Tibial nerve (tissue), 4 donors: ENCODE measurements around the gene MDFIC. TPM values are rescaled to one million over a fixed set of nuclear protein-coding genes. Genes with fewer than 3 reads are reported as not detected.

ENCODE experiments used
- DNase-seq, 2 donors: peaks; one replicate each; pipeline ENCODE4 v3.0.0-alpha.2; 2019; ENCODE audit warnings: low spot score in 2 of 2
- H3K27ac ChIP-seq, 4 donors: fragments of 200-600 bp; sonication (generic) in 3 of 4; one replicate each; pipeline ENCODE4 v1.5.1; 2017 to 2019; ENCODE audit warnings: mild to moderate bottlenecking in 1 of 4
- H3K27me3 ChIP-seq, 2 donors: fragments of 200-600 bp; sonication (generic) in 1 of 2; one replicate each; pipeline versions ENCODE4 v1.5.1 to v1.6.0; 2017 to 2019
- H3K36me3 ChIP-seq, 3 donors: fragments of 200-600 bp; sonication (generic); one replicate each; pipeline ENCODE4 v1.5.1; 2018 to 2019
- H3K4me1 ChIP-seq, 4 donors: fragments of 200-600 bp; sonication (generic) in 3 of 4; one replicate each; pipeline ENCODE4 v1.5.1; 2017 to 2019
- H3K4me3 ChIP-seq, 4 donors: fragments of 200-600 bp; sonication (generic) in 3 of 4; one replicate each; pipeline ENCODE4 v1.5.1; 2017 to 2019; ENCODE audit warnings: mild to moderate bottlenecking in 1 of 4, moderate library complexity in 1 of 4
- H3K9me3 ChIP-seq, 4 donors: fragments of 200-600 bp; sonication (generic) in 3 of 4; one replicate each; pipeline ENCODE4 v1.5.1; 2017 to 2019
- EP300 ChIP-seq, 2 donors: sonication (generic); formaldehyde crosslinking; IDR thresholded peaks; one replicate each; pipeline ENCODE4 v1.6.1; 2017; ENCODE audit warnings: antibody characterized with exemption in 2 of 2, mild to moderate bottlenecking in 1 of 2
- POLR2A ChIP-seq, 2 donors: fragments of 450-650 bp; IDR thresholded peaks; one replicate each; pipeline ENCODE4 v1.6.1; 2017; ENCODE audit warnings: antibody characterized with exemption in 2 of 2, mild to moderate bottlenecking in 2 of 2, moderate library complexity in 2 of 2
- WGBS, 2 donors: methylation state at CpG; one replicate each; pipeline ENCODE4 v1.1.5; 2018; 5-methylcytosine and 5-hydroxymethylcytosine counted together
- total RNA-seq, 4 donors: library from RNA; depleted of rRNA; stranded (reverse); fragments of >200 nt; gene quantifications; one replicate each; pipeline ENCODE4 v1.1.0, GENCODE V29; 2016
- TF ChIP-seq, protein P1 (sequence below), 5 experiments: fragments of 200-600 bp in 3 of 5; fragments of 450-650 bp in 2 of 5; sonication (generic) in 3 of 5; IDR thresholded peaks; one replicate each; pipeline ENCODE4 v1.5.1; 2016 to 2019; ENCODE audit warnings: antibody characterized with exemption in 5 of 5, mild to moderate bottlenecking in 3 of 5, moderate library complexity in 2 of 5

MDFIC gene
- total RNA-seq, 4 donors from 2014 or later, result 41.2 to 72.2 (median 67.4) TPM

DNA sequence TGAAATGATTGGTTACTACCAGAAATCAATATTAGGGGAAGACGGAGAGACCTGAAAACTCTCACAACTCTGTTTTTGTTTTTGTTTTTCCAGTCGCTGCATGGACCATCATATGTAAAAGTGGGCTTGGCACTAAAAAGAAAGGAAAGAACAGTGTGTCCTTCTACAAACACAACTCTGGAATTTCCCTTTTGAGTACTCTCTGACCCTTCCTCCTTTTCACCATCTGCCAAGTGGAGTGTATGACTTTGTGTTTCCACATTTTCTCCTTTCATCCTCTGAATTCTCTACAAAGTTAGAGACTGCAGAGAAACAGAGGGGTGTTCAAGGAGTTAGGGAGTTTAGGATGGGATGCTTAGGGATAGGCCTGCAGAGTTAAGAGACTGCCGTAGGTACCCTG, 92.0 kb downstream of the MDFIC start:
- no peaks in the 10 kb centered on the region for H3K27me3 ChIP-seq
- no peaks in the 10 kb centered on the region for H3K9me3 ChIP-seq
- H3K27ac ChIP-seq, result no peak overlapping the region
- no peak for TF ChIP-seq EP300 (IDR thresholded peaks at IDR 0.05)
- TF ChIP-seq POLR2A (IDR thresholded peaks at IDR 0.05), result no peak
- TF ChIP-seq, protein P1, sequence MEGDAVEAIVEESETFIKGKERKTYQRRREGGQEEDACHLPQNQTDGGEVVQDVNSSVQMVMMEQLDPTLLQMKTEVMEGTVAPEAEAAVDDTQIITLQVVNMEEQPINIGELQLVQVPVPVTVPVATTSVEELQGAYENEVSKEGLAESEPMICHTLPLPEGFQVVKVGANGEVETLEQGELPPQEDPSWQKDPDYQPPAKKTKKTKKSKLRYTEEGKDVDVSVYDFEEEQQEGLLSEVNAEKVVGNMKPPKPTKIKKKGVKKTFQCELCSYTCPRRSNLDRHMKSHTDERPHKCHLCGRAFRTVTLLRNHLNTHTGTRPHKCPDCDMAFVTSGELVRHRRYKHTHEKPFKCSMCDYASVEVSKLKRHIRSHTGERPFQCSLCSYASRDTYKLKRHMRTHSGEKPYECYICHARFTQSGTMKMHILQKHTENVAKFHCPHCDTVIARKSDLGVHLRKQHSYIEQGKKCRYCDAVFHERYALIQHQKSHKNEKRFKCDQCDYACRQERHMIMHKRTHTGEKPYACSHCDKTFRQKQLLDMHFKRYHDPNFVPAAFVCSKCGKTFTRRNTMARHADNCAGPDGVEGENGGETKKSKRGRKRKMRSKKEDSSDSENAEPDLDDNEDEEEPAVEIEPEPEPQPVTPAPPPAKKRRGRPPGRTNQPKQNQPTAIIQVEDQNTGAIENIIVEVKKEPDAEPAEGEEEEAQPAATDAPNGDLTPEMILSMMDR (IDR thresholded peaks at IDR 0.05), result no peak
- H3K4me3 ChIP-seq, result no peak overlapping the region
- 93% methylated on average over 3 of the region's 3 CpGs for WGBS, 2 donors
- H3K4me1 ChIP-seq, result peaks cover 0 to 33% (median 16%) of the 10 kb centered on the region in 4 donors
- peaks cover 0 to 23% (median 0%) of the 10 kb centered on the region in 3 donors for H3K36me3 ChIP-seq
- no peak for DNase-seq

DNA sequence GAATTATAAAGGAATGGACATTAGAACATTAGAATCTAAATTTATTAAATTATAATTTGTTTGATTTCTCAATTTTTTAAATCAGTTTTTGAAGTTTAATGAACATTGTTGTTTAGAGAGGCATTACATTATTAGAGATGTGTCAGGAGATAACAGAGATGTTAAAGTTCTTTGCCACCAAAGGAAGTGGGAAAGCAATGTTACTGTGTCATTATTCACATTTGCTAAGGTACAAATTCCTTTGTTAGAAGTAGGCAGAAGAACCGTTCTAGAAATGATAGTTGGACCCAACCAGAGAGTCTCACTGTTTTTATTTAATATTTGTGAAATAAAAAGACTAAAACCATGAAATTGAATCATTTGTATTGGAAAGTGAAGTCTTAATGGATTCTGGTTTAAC, 92.9 kb downstream of the MDFIC start:
- no peak for DNase-seq

DNA sequence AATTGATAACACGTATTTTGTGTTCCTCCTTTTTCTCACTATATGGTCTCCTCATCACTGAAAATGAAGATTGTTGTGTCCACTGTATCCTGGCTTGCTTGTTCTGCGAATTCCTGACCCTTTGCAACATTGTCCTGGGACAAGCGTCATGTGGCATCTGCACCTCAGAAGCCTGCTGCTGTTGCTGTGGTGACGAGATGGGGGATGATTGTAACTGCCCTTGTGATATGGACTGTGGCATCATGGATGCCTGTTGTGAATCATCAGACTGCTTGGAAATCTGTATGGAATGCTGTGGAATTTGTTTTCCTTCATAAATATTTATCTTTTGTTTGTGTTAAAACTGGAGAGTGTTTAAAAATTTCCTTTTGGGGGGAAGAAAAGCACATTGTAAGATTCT, 93.7 kb downstream of the MDFIC start:
- Histone ChIP-seq H3K4me1 (peaks cover 0 to 16% (median 3%) of the 10 kb centered on the region in 4 donors), H3K27ac (no peak overlapping the region), H3K4me3 (no peak overlapping the region), H3K27me3 (no peaks in the 10 kb centered on the region), H3K36me3 (peaks cover 0 to 23% (median 0%) of the 10 kb centered on the region in 3 donors), H3K9me3 (no peaks in the 10 kb centered on the region)
- 82 to 87% methylated on average over 4 of the region's 4 CpGs for WGBS, 2 donors
- DNase-seq, result no peak
- no peak for TF ChIP-seq POLR2A (IDR thresholded peaks at IDR 0.05)
- TF ChIP-seq, protein P1 (IDR thresholded peaks at IDR 0.05), result no peak
- no peak for TF ChIP-seq EP300 (IDR thresholded peaks at IDR 0.05)

More for the DNA sequence above, 92.9 kb downstream of the MDFIC start:
- Histone ChIP-seq H3K27me3 (no peaks in the 10 kb centered on the region), H3K4me3 (no peak overlapping the region), H3K9me3 (no peaks in the 10 kb centered on the region), H3K27ac (no peak overlapping the region), H3K36me3 (peaks cover 0 to 23% (median 0%) of the 10 kb centered on the region in 3 donors), H3K4me1 (peaks cover 0 to 24% (median 7%) of the 10 kb centered on the region in 4 donors)
- 81 to 87% methylated on average over 1 of the region's 1 CpG for WGBS, 2 donors
- TF ChIP-seq, protein P1 (IDR thresholded peaks at IDR 0.05), result no peak
- TF ChIP-seq POLR2A (IDR thresholded peaks at IDR 0.05), result no peak
- no peak for TF ChIP-seq EP300 (IDR thresholded peaks at IDR 0.05)

DNA sequence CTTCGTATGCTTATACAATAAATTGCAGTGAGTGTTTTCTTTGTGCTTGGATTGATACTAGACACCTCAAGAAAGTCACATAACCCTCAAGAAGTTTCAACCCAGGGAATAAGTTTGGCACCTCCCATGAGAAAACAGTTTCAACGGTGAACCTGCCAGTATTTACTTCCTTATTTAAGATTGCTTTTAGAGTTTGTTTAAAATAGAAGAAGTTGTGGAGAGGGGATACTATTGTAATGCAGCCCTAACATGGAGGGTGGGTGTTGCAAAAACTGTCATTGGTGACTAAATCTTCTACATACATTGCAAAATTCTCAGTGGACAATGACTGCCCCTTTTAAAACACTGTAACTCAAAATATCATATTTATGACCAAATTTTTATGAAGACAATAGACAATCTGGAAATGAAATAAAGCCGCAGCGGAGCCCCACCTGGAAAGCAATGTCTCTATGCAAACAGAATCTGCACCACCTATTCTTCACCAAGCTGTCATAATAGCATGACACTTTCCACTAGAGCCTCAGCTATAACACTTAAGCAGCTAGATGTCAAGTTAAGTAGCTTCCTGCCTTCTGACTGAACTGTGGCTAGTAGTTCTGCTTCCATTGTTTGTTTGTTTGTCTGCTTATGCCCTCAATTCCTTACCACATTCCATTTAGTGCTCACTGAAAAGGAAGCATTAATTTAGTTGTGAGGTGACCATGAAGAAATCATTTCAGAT, 98.2 kb downstream of the MDFIC start:
- no peaks in the 10 kb centered on the region for H3K9me3 ChIP-seq
- H3K4me1 ChIP-seq, result no peaks in the 10 kb centered on the region
- H3K4me3 ChIP-seq, result no peak overlapping the region
- no peaks in the 10 kb centered on the region for H3K27me3 ChIP-seq
- peaks cover 0 to 16% (median 0%) of the 10 kb centered on the region in 3 donors for H3K36me3 ChIP-seq
- WGBS, 2 donors, result 78 to 85% methylated on average over 4 of the region's 4 CpGs
- TF ChIP-seq EP300 (IDR thresholded peaks at IDR 0.05), result no peak
- TF ChIP-seq, protein P1 (IDR thresholded peaks at IDR 0.05), result no peak
- DNase-seq, result no peak
- H3K27ac ChIP-seq, result no peak overlapping the region

DNA sequence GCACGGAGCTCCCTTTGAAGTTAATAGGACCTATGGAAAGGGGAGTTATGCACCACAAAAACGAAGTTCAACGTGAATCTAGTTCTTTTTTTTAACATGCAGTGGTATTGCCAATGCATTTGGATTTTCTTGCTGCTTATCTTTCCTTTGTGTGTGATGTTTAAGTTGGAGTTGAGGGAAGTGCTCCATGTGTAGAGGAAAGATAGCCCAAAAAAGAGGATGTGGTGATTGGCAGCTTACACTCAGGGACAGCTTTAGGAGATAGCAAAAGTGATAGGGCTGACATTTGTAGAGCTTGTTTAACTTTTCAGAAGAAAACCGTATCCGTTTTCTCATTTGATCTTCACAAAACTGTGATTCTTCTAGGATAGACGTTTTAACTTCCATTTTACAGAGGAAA, 101.3 kb downstream of the MDFIC start:
- Histone ChIP-seq H3K4me1 (no peaks in the 10 kb centered on the region), H3K36me3 (no peaks in the 10 kb centered on the region), H3K9me3 (no peaks in the 10 kb centered on the region), H3K27ac (no peak overlapping the region), H3K4me3 (no peak overlapping the region), H3K27me3 (no peaks in the 10 kb centered on the region)
- DNase-seq, result no peak
- WGBS, 2 donors, result 68% methylated on average over 6 of the region's 6 CpGs
- TF ChIP-seq, protein P1 (IDR thresholded peaks at IDR 0.05), result no peak
- TF ChIP-seq POLR2A (IDR thresholded peaks at IDR 0.05) (no peak), EP300 (IDR thresholded peaks at IDR 0.05) (no peak)
